ENCODE data around the gene MGST3. TPM values are rescaled to one million over a fixed set of nuclear protein-coding genes. Genes with fewer than 3 reads are reported as not detected.
"Not testable (repeated sequence)": the region's sequence is repeated elsewhere in the genome, so short reads cannot be mapped to it uniquely, and the experiment has no call there.

The MGST3 gene
- total RNA-seq, 1 donor from 2014 or later: 181 TPM

DNA sequence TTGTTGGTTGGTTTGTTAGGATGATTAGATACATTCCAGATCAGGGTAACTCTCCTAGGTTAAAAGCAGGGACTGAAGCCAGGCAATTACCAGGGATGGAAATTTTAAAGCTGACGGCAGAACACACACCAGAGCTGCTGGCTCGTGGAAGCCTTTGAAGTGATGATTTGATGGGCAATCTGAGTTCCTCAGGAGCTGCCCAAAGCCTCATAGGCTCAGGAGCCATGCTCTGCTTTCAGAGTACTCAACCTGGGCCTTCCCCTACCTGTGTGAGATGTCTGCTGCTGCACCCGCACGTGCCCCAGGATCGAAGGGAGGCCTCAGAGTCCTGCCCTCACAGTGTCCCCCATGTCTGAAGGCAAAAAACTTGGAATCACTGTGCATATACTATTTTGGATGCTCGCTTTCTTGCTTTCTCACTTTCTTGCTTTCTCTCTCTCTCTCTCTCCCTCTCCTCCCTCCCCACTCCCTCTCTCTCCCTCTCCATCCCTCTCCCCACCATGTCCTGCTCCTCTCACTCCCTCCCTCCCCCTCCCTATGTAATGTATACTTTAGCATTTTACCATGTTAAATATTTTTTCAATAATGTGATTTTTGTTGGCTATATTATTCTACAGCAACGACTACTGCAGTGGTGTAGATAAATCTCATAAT lies 18.0 kb downstream of the MGST3 start:
- DNase-seq (no peak), ATAC-seq (no peak)
- Histone ChIP-seq H3K4me3 (no peak overlapping the region), H3K27me3 (no peaks in the 10 kb centered on the region), H3K36me3 (peaks cover 45% of the 10 kb centered on the region), H3K4me1 (peaks cover 20% of the 10 kb centered on the region), H3K9me3 (no peaks in the 10 kb centered on the region), H3K27ac (no peak overlapping the region)
- intact Hi-C loops (cut with DNase I): no loop called here
- TF ChIP-seq, protein P1, sequence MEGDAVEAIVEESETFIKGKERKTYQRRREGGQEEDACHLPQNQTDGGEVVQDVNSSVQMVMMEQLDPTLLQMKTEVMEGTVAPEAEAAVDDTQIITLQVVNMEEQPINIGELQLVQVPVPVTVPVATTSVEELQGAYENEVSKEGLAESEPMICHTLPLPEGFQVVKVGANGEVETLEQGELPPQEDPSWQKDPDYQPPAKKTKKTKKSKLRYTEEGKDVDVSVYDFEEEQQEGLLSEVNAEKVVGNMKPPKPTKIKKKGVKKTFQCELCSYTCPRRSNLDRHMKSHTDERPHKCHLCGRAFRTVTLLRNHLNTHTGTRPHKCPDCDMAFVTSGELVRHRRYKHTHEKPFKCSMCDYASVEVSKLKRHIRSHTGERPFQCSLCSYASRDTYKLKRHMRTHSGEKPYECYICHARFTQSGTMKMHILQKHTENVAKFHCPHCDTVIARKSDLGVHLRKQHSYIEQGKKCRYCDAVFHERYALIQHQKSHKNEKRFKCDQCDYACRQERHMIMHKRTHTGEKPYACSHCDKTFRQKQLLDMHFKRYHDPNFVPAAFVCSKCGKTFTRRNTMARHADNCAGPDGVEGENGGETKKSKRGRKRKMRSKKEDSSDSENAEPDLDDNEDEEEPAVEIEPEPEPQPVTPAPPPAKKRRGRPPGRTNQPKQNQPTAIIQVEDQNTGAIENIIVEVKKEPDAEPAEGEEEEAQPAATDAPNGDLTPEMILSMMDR (IDR thresholded peaks at IDR 0.05): no peak

- H3K4me1 ChIP-seq: peaks cover 10% of the 10 kb centered on the region
- no peaks in the 10 kb centered on the region for H3K9me3 ChIP-seq
- H3K27me3 ChIP-seq: no peaks in the 10 kb centered on the region
- DNase-seq (no peak), ATAC-seq (no peak)
- H3K27ac ChIP-seq: no peak overlapping the region
- intact Hi-C loops (cut with DNase I): no loop called here
- peaks cover 66% of the 10 kb centered on the region for H3K36me3 ChIP-seq
- H3K4me3 ChIP-seq: no peak overlapping the region
- TF ChIP-seq, protein P1 (IDR thresholded peaks at IDR 0.05): no peak
Measured at GRCh38 chr1:165650981-165651625, 20.1 kb downstream of the MGST3 start.

DNA sequence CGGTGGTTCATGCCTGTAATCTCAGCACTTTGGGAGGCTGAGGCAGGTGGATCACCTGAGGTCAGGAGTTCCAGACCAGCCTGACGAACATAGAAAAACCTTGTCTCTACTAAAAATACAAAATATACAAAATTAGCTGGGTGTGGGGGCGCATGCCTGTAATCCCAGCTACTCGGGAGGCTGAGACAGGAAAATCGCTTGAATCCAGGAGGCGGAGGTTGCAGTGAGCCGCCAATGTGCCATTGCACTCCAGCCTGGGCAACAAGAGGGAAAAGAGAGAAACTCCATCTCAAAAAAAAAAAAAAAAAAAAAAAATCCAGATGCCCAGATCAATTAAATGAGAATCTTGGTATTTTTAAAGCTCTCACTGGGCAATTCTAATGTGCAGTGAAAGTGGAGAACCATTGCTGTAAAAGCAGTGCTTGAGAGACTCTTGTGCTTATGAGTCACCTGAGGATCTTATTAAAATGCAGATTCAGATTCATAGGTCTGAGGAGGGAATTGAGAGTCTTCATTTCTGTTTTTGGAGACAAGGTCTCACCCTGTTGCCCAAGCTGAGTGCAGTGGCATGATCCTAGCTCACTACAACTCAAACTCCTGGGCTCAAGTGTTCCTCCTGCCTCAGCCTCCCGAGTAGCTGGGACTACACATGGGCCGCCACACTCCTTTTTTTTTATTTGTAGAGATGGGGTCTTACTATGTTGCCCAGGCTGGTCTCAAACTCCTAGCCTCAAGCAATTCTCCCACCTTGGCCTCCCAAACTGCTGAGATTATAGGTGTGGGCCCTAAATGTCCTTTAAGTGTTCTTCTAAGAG lies 27.9 kb downstream of the MGST3 start:
- H3K4me3 ChIP-seq; H3K27me3 ChIP-seq; H3K9me3 ChIP-seq; intact Hi-C loops (cut with DNase I); ATAC-seq; DNase-seq; H3K4me1 ChIP-seq; H3K27ac ChIP-seq: not testable (repeated sequence)
- peaks cover 70% of the 10 kb centered on the region for H3K36me3 ChIP-seq

GRCh38 chr1:165659581-165659895 lies 28.5 kb downstream of the MGST3 start:
- H3K27ac ChIP-seq: no peak overlapping the region
- H3K36me3 ChIP-seq: peaks cover 70% of the 10 kb centered on the region
- ATAC-seq (no peak), DNase-seq (no peak)
- no peak overlapping the region for H3K4me3 ChIP-seq
- no peaks in the 10 kb centered on the region for H3K9me3 ChIP-seq
- TF ChIP-seq, protein P1 (IDR thresholded peaks at IDR 0.05): no peak
- no peaks in the 10 kb centered on the region for H3K27me3 ChIP-seq
- intact Hi-C loops (cut with DNase I): no loop called here
- no peaks in the 10 kb centered on the region for H3K4me1 ChIP-seq

DNA sequence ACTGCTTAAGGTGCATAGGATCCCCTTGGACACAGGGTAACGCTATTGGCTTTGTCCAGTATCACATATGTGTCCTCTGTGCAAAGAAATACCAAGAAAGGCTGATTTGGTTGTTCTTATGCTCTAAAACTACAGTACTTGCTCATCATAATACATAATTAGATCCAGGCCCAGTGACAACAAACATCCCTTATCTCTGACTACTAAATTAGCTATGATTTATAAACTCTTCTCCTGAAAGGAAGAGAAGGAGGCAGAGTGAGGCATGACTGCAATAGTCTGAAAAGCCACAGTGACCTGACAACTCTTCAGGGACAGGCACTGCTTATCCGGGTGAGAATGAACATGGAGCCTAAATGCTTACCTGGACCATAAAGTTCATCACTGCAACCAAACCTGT lies 30.7 kb downstream of the MGST3 start:
- no peak overlapping the region for H3K4me3 ChIP-seq
- intact Hi-C loops (cut with DNase I): no loop called here
- H3K27me3 ChIP-seq: no peaks in the 10 kb centered on the region
- peaks cover 13% of the 10 kb centered on the region for H3K4me1 ChIP-seq
- ATAC-seq (no peak), DNase-seq (no peak)
- no peak overlapping the region for H3K27ac ChIP-seq
- TF ChIP-seq, protein P1 (IDR thresholded peaks at IDR 0.05): no peak
- H3K36me3 ChIP-seq: peaks cover 70% of the 10 kb centered on the region
- no peaks in the 10 kb centered on the region for H3K9me3 ChIP-seq

DNA sequence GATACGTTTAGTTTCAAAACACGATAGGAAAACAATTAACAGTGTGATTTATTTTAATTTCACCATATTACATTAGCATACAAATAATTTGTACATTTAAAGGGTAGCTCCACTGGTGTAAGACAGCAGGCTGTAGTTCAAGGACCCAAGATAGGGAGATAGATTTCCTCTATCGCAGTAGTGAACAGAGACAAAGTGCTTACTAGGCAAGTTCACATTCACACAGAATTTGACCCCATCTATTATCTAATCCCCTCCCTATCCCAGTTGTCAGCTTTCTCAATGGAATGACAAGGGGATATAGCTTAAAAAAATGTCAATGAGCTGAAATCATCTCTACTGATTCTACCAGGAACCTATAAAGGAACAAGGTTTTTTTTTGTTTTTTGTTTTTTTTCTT lies 31.2 kb downstream of the MGST3 start:
- Histone ChIP-seq H3K27ac (no peak overlapping the region), H3K36me3 (peaks cover 72% of the 10 kb centered on the region), H3K27me3 (no peaks in the 10 kb centered on the region), H3K4me1 (peaks cover 17% of the 10 kb centered on the region), H3K4me3 (no peak overlapping the region), H3K9me3 (no peaks in the 10 kb centered on the region)
- intact Hi-C loops (cut with DNase I): no loop called here
- ATAC-seq (no peak), DNase-seq (no peak)
- TF ChIP-seq, protein P1 (IDR thresholded peaks at IDR 0.05): no peak

Data from upper lobe of right lung (tissue), 1 donor.